Esophagus squamous epithelium (tissue), 4 donors: ENCODE results near the gene GALNS.

Experiments
- POLR2A ChIP-seq, 4 donors: fragments of 450-650 bp; IDR thresholded peaks; one replicate each; pipeline ENCODE4 v1.6.1; 2017; ENCODE audit warnings: antibody characterized with exemption in 4 of 4, mild to moderate bottlenecking in 4 of 4, moderate library complexity in 3 of 4
- TF ChIP-seq, protein P1 (sequence below), 6 experiments: fragments of 450-650 bp in 4 of 6; fragments of 200-600 bp in 2 of 6; sonication (generic) in 2 of 6; IDR thresholded peaks; one replicate each; pipeline ENCODE4 v1.5.1; 2016 to 2019; ENCODE audit warnings: antibody characterized with exemption in 6 of 6, mild to moderate bottlenecking in 4 of 6, moderate library complexity in 4 of 6

GRCh38 chr16:88881007-88881615 is 24.4 kb upstream of the GALNS start:
- TF ChIP-seq POLR2A (IDR thresholded peaks at IDR 0.05) = no peak
- TF ChIP-seq, protein P1, sequence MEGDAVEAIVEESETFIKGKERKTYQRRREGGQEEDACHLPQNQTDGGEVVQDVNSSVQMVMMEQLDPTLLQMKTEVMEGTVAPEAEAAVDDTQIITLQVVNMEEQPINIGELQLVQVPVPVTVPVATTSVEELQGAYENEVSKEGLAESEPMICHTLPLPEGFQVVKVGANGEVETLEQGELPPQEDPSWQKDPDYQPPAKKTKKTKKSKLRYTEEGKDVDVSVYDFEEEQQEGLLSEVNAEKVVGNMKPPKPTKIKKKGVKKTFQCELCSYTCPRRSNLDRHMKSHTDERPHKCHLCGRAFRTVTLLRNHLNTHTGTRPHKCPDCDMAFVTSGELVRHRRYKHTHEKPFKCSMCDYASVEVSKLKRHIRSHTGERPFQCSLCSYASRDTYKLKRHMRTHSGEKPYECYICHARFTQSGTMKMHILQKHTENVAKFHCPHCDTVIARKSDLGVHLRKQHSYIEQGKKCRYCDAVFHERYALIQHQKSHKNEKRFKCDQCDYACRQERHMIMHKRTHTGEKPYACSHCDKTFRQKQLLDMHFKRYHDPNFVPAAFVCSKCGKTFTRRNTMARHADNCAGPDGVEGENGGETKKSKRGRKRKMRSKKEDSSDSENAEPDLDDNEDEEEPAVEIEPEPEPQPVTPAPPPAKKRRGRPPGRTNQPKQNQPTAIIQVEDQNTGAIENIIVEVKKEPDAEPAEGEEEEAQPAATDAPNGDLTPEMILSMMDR (IDR thresholded peaks at IDR 0.05) = no peak
